ENCODE results near the gene EME2. TPM values are rescaled to one million over a fixed set of nuclear protein-coding genes. Genes with fewer than 3 reads are reported as not detected.

EME2 gene
- total and polyA plus RNA-seq, 4 donors, result 1.4 to 9.0 (median 3.0) TPM

DNA sequence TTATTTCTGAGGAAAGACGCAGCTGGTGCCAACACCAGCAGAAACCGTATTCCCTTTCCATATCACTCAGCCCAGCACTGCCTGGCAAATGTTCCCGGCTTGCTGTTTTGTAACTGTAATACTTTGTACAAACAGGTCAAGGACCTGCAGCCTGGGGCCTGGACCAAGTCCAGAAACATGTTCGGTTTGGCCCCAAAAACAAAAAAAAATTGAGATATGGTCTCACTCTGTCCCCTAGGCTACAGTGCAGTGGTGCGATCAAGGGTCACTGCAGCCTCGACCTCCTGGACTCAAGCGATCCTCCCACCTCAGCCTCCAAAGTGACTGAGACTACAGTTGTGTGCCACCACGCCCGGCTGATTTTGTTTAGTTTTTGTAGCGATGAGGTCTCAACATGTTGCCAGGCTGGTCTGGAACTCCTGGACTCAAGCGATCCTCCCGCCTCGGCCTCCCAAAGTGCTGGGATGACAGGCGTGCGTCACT, 52.8 kb downstream of the EME2 start (continued):
- TF ChIP-seq, protein P1, sequence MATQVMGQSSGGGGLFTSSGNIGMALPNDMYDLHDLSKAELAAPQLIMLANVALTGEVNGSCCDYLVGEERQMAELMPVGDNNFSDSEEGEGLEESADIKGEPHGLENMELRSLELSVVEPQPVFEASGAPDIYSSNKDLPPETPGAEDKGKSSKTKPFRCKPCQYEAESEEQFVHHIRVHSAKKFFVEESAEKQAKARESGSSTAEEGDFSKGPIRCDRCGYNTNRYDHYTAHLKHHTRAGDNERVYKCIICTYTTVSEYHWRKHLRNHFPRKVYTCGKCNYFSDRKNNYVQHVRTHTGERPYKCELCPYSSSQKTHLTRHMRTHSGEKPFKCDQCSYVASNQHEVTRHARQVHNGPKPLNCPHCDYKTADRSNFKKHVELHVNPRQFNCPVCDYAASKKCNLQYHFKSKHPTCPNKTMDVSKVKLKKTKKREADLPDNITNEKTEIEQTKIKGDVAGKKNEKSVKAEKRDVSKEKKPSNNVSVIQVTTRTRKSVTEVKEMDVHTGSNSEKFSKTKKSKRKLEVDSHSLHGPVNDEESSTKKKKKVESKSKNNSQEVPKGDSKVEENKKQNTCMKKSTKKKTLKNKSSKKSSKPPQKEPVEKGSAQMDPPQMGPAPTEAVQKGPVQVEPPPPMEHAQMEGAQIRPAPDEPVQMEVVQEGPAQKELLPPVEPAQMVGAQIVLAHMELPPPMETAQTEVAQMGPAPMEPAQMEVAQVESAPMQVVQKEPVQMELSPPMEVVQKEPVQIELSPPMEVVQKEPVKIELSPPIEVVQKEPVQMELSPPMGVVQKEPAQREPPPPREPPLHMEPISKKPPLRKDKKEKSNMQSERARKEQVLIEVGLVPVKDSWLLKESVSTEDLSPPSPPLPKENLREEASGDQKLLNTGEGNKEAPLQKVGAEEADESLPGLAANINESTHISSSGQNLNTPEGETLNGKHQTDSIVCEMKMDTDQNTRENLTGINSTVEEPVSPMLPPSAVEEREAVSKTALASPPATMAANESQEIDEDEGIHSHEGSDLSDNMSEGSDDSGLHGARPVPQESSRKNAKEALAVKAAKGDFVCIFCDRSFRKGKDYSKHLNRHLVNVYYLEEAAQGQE (IDR thresholded peaks at IDR 0.05), result no peak
- TF ChIP-seq GABPA (IDR thresholded peaks at IDR 0.05 in 1 of 2, conservative IDR thresholded peaks at IDR 0.05 in 1 of 2) (peak in 1 of 2 donors; percentile 44), TAF1 (conservative IDR thresholded peaks at IDR 0.05) (peak; percentile 51)

Small RNA genes within 50 kb of the gene (small RNA-seq; reads per million reads assigned to genes)
- 0.09 reads per million for gene MIR3177

Other genes starting within 250 kb of the EME2 start
- 10 to 100 TPM in 1 of 2 donors, 1 to 10 TPM in 1; 3.5 to 11.7 TPM for gene TMEM204, start 239.1 kb upstream of the EME2 start, total RNA-seq
- 10 to 100 TPM in 1 of 2 donors, 1 to 10 TPM in 1; 9.8 to 14.4 TPM for gene TMEM204, start 239.1 kb upstream of the EME2 start, polyA plus RNA-seq
- 1 to 10 TPM; 5.4 to 8.1 TPM for gene IFT140, start 160.7 kb upstream of the EME2 start, total RNA-seq
- gene IFT140, start 160.7 kb upstream of the EME2 start, polyA plus RNA-seq, result 1 to 10 TPM; 1.3 to 2.1 TPM
- gene CRAMP1, start 160.4 kb upstream of the EME2 start, total RNA-seq, result 1 to 10 TPM; 6.0 to 6.4 TPM
- 1 to 10 TPM; 1.1 to 2.5 TPM for gene CRAMP1, start 160.4 kb upstream of the EME2 start, polyA plus RNA-seq
- gene JPT2, start 94.5 kb upstream of the EME2 start, total RNA-seq, result 10 to 100 TPM; 31.0 to 32.6 TPM
- 10 to 100 TPM in 1 of 2 donors, 1 to 10 TPM in 1; 7.4 to 25.8 TPM for gene JPT2, start 94.5 kb upstream of the EME2 start, polyA plus RNA-seq
- 10 to 100 TPM; 10.1 to 43.0 TPM for gene MAPK8IP3, start 66.6 kb upstream of the EME2 start, total RNA-seq
- gene MAPK8IP3, start 66.6 kb upstream of the EME2 start, polyA plus RNA-seq, result 1 to 10 TPM; 4.1 to 8.5 TPM
- gene NME3, start 1.3 kb upstream of the EME2 start, total RNA-seq, result 10 to 100 TPM; 10.4 to 12.8 TPM
- 10 to 100 TPM; 26.0 to 38.0 TPM for gene NME3, start 1.3 kb upstream of the EME2 start, polyA plus RNA-seq
- 10 to 100 TPM; 42.4 to 46.7 TPM for gene MRPS34, start 324 bp downstream of the EME2 start, total RNA-seq
- 100 to 1,000 TPM in 1 of 2 donors, 10 to 100 TPM in 1; 70.7 to 100 TPM for gene MRPS34, start 324 bp downstream of the EME2 start, polyA plus RNA-seq
- 10 to 100 TPM; 27.7 to 44.5 TPM for gene SPSB3, start 9.8 kb downstream of the EME2 start, total RNA-seq
- gene SPSB3, start 9.8 kb downstream of the EME2 start, polyA plus RNA-seq, result 10 to 100 TPM; 31.1 to 60.5 TPM
- gene NUBP2, start 10.2 kb downstream of the EME2 start, total RNA-seq, result 10 to 100 TPM; 28.9 to 80.9 TPM
- gene NUBP2, start 10.2 kb downstream of the EME2 start, polyA plus RNA-seq, result 10 to 100 TPM; 51.8 to 56.3 TPM
- gene IGFALS, start 20.9 kb downstream of the EME2 start, total RNA-seq, result 100 to 1,000 TPM in 1 of 2 donors, 10 to 100 TPM in 1; 19.8 to 161 TPM
- gene IGFALS, start 20.9 kb downstream of the EME2 start, polyA plus RNA-seq, result 10 to 100 TPM; 62.6 to 74.2 TPM
- gene HAGH, start 54.0 kb downstream of the EME2 start, total RNA-seq, result 100 to 1,000 TPM; 219 to 252 TPM
- 100 to 1,000 TPM; 169 to 188 TPM for gene HAGH, start 54.0 kb downstream of the EME2 start, polyA plus RNA-seq
- 10 to 100 TPM; 71.9 to 84.2 TPM for gene FAHD1, start 54.4 kb downstream of the EME2 start, total RNA-seq
- 10 to 100 TPM; 42.7 to 50.9 TPM for gene FAHD1, start 54.4 kb downstream of the EME2 start, polyA plus RNA-seq
- 1 to 10 TPM in 1 of 2 donors, not detected in 1; 2.2 TPM for gene MEIOB, start 99.4 kb downstream of the EME2 start, total RNA-seq
- gene MEIOB, start 99.4 kb downstream of the EME2 start, polyA plus RNA-seq, result under 1 TPM in 1 of 2 donors, not detected in 1; 0.33 TPM
- not detected for gene HS3ST6, start 145.6 kb downstream of the EME2 start, total RNA-seq
- gene HS3ST6, start 145.6 kb downstream of the EME2 start, polyA plus RNA-seq, result not detected
- 10 to 100 TPM; 32.2 to 43.9 TPM for gene MSRB1, start 170.4 kb downstream of the EME2 start, total RNA-seq
- gene MSRB1, start 170.4 kb downstream of the EME2 start, polyA plus RNA-seq, result 100 to 1,000 TPM; 152 to 169 TPM
- not detected for gene RPL3L, start 181.9 kb downstream of the EME2 start, total RNA-seq
- under 1 TPM in 1 of 2 donors, not detected in 1; 0.14 TPM for gene RPL3L, start 181.9 kb downstream of the EME2 start, polyA plus RNA-seq
- gene NDUFB10, start 186.7 kb downstream of the EME2 start, total RNA-seq, result 100 to 1,000 TPM in 1 of 2 donors, 10 to 100 TPM in 1; 93.9 to 110 TPM
- 100 to 1,000 TPM; 156 to 195 TPM for gene NDUFB10, start 186.7 kb downstream of the EME2 start, polyA plus RNA-seq
- 1,000 to 10,000 TPM in 1 of 2 donors, 100 to 1,000 TPM in 1; 621 to 1,440 TPM for gene RPS2, start 192.0 kb downstream of the EME2 start, total RNA-seq
- gene RPS2, start 192.0 kb downstream of the EME2 start, polyA plus RNA-seq, result 1,000 to 10,000 TPM in 1 of 2 donors, 100 to 1,000 TPM in 1; 524 to 1,259 TPM
- gene RNF151, start 194.0 kb downstream of the EME2 start, total RNA-seq, result not detected
- gene RNF151, start 194.0 kb downstream of the EME2 start, polyA plus RNA-seq, result not detected
- 10 to 100 TPM; 12.5 to 13.9 TPM for gene TBL3, start 199.2 kb downstream of the EME2 start, total RNA-seq
- 10 to 100 TPM; 14.5 to 24.3 TPM for gene TBL3, start 199.2 kb downstream of the EME2 start, polyA plus RNA-seq
- under 1 TPM; 0.28 to 0.67 TPM for gene NOXO1, start 208.7 kb downstream of the EME2 start, total RNA-seq
- under 1 TPM in 1 of 2 donors, not detected in 1; 0.63 TPM for gene NOXO1, start 208.7 kb downstream of the EME2 start, polyA plus RNA-seq
- gene GFER, start 211.4 kb downstream of the EME2 start, total RNA-seq, result 1 to 10 TPM; 7.4 to 9.0 TPM
- 10 to 100 TPM; 21.3 to 28.4 TPM for gene GFER, start 211.4 kb downstream of the EME2 start, polyA plus RNA-seq
- under 1 TPM; 0.17 to 0.47 TPM for gene SYNGR3, start 217.2 kb downstream of the EME2 start, total RNA-seq
- gene SYNGR3, start 217.2 kb downstream of the EME2 start, polyA plus RNA-seq, result under 1 TPM in 1 of 2 donors, not detected in 1; 0.09 TPM
- gene ZNF598, start 237.0 kb downstream of the EME2 start, total RNA-seq, result 10 to 100 TPM; 12.8 to 19.7 TPM
- gene ZNF598, start 237.0 kb downstream of the EME2 start, polyA plus RNA-seq, result 10 to 100 TPM in 1 of 2 donors, 1 to 10 TPM in 1; 2.7 to 28.4 TPM
- gene NPW, start 247.0 kb downstream of the EME2 start, total RNA-seq, result 1 to 10 TPM; 1.3 to 8.4 TPM
- gene NPW, start 247.0 kb downstream of the EME2 start, polyA plus RNA-seq, result 10 to 100 TPM in 1 of 2 donors, 1 to 10 TPM in 1; 9.9 to 20.6 TPM

Measured in liver (tissue), 6 donors.